ENCODE data around the gene HTR3C.

GRCh38 chr3:184078851-184079250 lies 26.0 kb downstream of the HTR3C start:
- no peak for TF ChIP-seq CTCF (IDR thresholded peaks at IDR 0.05; ENCODE audit: low read depth, low read length)
- no peak for TF ChIP-seq EZH2phosphoT487 (IDR thresholded peaks at IDR 0.05; ENCODE audit: low read depth)
